COLO668 (cell line): ENCODE measurements around the gene ACSS3.

Experiments used
- DNase-seq: peaks from one replicate; lab custom pipeline; 2025; ENCODE audit not compliant: unreplicated experiment; lab: John Stamatoyannopoulos, UW

ACSS3 gene

GRCh38 chr12:81221681-81222080, 143.8 kb downstream of the ACSS3 start:
- DNase-seq: no peak

GRCh38 chr12:81222846-81223592, 145.1 kb downstream of the ACSS3 start:
- DNase-seq: no peak

GRCh38 chr12:81224626-81225025, 146.7 kb downstream of the ACSS3 start:
- no peak for DNase-seq

GRCh38 chr12:81229759-81230158, 151.9 kb downstream of the ACSS3 start:
- no peak for DNase-seq

GRCh38 chr12:81231574-81232368, 153.9 kb downstream of the ACSS3 start:
- DNase-seq: peak; percentile 62

GRCh38 chr12:81245458-81245857, 167.6 kb downstream of the ACSS3 start:
- DNase-seq: no peak

GRCh38 chr12:81245907-81246570, 168.2 kb downstream of the ACSS3 start:
- DNase-seq: no peak

- DNase-seq: no peak
Measured at GRCh38 chr12:81249976-81250375, 172.1 kb downstream of the ACSS3 start.

- DNase-seq: no peak
Measured at GRCh38 chr12:81252228-81252627, 174.3 kb downstream of the ACSS3 start.

GRCh38 chr12:81253360-81253759, 175.5 kb downstream of the ACSS3 start:
- no peak for DNase-seq

- no peak for DNase-seq
Measured at GRCh38 chr12:81255456-81255855, 177.6 kb downstream of the ACSS3 start.

GRCh38 chr12:81255947-81256346, 178.1 kb downstream of the ACSS3 start:
- DNase-seq: no peak

GRCh38 chr12:81257947-81258551, 180.2 kb downstream of the ACSS3 start:
- DNase-seq: no peak

GRCh38 chr12:81259360-81259759, 181.5 kb downstream of the ACSS3 start:
- no peak for DNase-seq

GRCh38 chr12:81261508-81262207, 183.8 kb downstream of the ACSS3 start:
- DNase-seq: no peak

- DNase-seq: no peak
Measured at GRCh38 chr12:81263072-81263471, 185.2 kb downstream of the ACSS3 start.

GRCh38 chr12:81270385-81270784, 192.5 kb downstream of the ACSS3 start:
- DNase-seq: no peak

GRCh38 chr12:81274637-81275529, 197.0 kb downstream of the ACSS3 start:
- DNase-seq: no peak

GRCh38 chr12:81284137-81284536, 206.3 kb downstream of the ACSS3 start:
- no peak for DNase-seq

- DNase-seq: no peak
Measured at GRCh38 chr12:81288651-81289050, 210.8 kb downstream of the ACSS3 start.
